GM23248 (cell line): Measurements from ENCODE around the gene PTPRR. TPM values are rescaled to one million over a fixed set of nuclear protein-coding genes. Genes with fewer than 3 reads are reported as not detected.

Experiments
- DNase-seq: peaks from one replicate; pipeline ENCODE4 v3.0.0-alpha.2; 2015
- H2AFZ ChIP-seq: fragments of 200-600 bp; sonication (generic); 2 replicates; pipeline ENCODE4 v1.6.1; 2016; ENCODE audit warnings: antibody characterized with exemption
- H3F3A ChIP-seq: fragments of 200-600 bp; sonication (generic); 2 replicates; pipeline ENCODE4 v1.6.1; 2016; ENCODE audit warnings: mild to moderate bottlenecking, antibody characterized with exemption, mixed run types; ENCODE audit not compliant: insufficient read depth
- H3K27ac ChIP-seq: fragments of 200-600 bp; sonication (generic); 2 replicates; pipeline ENCODE4 v1.5.1; 2016; ENCODE audit warnings: mild to moderate bottlenecking
- H3K27me3 ChIP-seq: fragments of 200-600 bp; sonication (generic); replicated peaks from 2 replicates; pipeline ENCODE4 v1.6.1; 2016; ENCODE audit warnings: mild to moderate bottlenecking; ENCODE audit not compliant: insufficient read depth
- H3K36me3 ChIP-seq: fragments of 200-600 bp; sonication (generic); 2 replicates; pipeline ENCODE4 v1.6.1; 2016; ENCODE audit warnings: low read depth, mild to moderate bottlenecking
- H3K4me1 ChIP-seq: fragments of 200-600 bp; sonication (generic); 2 replicates; pipeline ENCODE4 v1.6.1; 2016; ENCODE audit warnings: mild to moderate bottlenecking; ENCODE audit not compliant: insufficient read depth
- H3K4me2 ChIP-seq: fragments of 200-600 bp; sonication (generic); one replicate; pipeline ENCODE4 v1.6.1; 2016; ENCODE audit warnings: mild to moderate bottlenecking; ENCODE audit not compliant: unreplicated experiment
- H3K4me3 ChIP-seq: fragments of 200-600 bp; sonication (generic); 2 replicates; pipeline ENCODE4 v1.5.1; 2016; ENCODE audit warnings: mild to moderate bottlenecking
- H3K79me2 ChIP-seq: fragments of 200-600 bp; sonication (generic); 2 replicates; pipeline ENCODE4 v1.6.1; 2016; ENCODE audit warnings: mild to moderate bottlenecking; ENCODE audit not compliant: insufficient read depth
- H3K9ac ChIP-seq: fragments of 200-600 bp; sonication (generic); 2 replicates; pipeline ENCODE4 v1.6.1; 2016; ENCODE audit warnings: mild to moderate bottlenecking
- H3K9me2 ChIP-seq: fragments of 200-600 bp; sonication (generic); 2 replicates; pipeline ENCODE4 v1.6.1; 2016; ENCODE audit warnings: mixed run types, mild to moderate bottlenecking, moderate library complexity; ENCODE audit not compliant: insufficient read depth
- H3K9me3 ChIP-seq: fragments of 200-600 bp; sonication (generic); one replicate; pipeline ENCODE4 v1.6.1; 2017; ENCODE audit warnings: low read depth
- H4K20me1 ChIP-seq: fragments of 200-600 bp; sonication (generic); 2 replicates; pipeline ENCODE4 v1.6.0; 2016; ENCODE audit not compliant: insufficient read depth
- EZH2 ChIP-seq: fragments of 200-600 bp; sonication (generic); IDR thresholded peaks from 2 replicates; pipeline ENCODE4 v1.6.1; 2018; ENCODE audit warnings: antibody characterized with exemption, mild to moderate bottlenecking; ENCODE audit not compliant: insufficient read depth, poor library complexity, severe bottlenecking
- EZH2phosphoT487 ChIP-seq: fragments of 200-600 bp; sonication (generic); IDR thresholded peaks from 2 replicates; pipeline ENCODE4 v1.6.1; 2018; ENCODE audit warnings: antibody characterized with exemption, moderate library complexity, mild to moderate bottlenecking, low read depth; ENCODE audit not compliant: insufficient read depth
- WGBS, 2 experiments: methylation state at CpG; one replicate each; pipeline ENCODE4 v1.1.6; 2015 to 2017; ENCODE audit warnings: low lambda C conversion rate in 2 of 2, low coverage in 1 of 2; ENCODE audit errors: missing lambda C conversion rate in 2 of 2; 5-methylcytosine and 5-hydroxymethylcytosine counted together
- in situ Hi-C: fragments of 300-500 bp; cut with MboI; formaldehyde crosslinking; loops from 2 replicates; pipeline ENCODE4 v1.15.0; 2020
- polyA plus RNA-seq: library from polyadenylated mRNA; unstranded; fragments of >200 nt; fragmentation: Nextera tagmentation; extraction: Ambion mirVana; gene quantifications from 2 replicates; pipeline ENCODE4 v1.2.1, GENCODE V29; 2016
- total RNA-seq: library from RNA; depleted of rRNA; stranded (reverse); fragments of >200 nt; shearing (Covaris generic); gene quantifications from 2 replicates; pipeline ENCODE4 v1.2.3, GENCODE V29; 2014

PTPRR gene
- total and polyA plus RNA-seq, 2 experiments from 2014 or later = 1.1 to 1.2 TPM

DNA sequence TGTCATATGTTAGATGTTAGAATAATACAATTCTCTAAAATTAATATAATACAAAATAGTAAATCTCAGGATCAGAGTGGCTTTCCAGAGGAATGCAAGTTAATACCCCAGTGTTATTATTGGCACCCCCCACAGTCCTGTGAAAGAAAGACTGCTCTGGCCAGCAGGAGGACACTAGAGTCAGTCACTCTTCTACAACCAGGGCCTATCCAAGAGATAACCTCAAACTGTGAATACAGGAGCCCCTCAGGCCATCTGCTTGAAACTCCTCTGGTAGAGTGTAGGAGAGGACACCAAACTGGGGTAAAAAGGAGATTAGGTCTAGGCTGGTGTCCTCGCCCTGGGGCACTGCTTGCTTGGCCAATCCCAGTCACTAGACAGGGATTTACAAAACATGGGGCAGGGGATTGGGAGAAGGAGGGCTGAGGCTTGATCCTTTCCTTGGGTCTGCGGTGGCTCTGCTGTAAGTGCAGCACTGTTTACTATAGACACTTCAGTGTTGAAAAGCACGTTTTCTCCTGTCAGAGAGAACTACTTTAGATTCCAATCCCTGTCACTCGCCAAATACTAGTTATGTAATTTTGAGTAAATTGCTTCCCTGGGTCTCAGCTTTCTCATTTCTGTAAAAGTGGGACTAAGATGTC, 44.5 kb upstream of the PTPRR start:
- no peak overlapping the region for H3K4me3 ChIP-seq
- DNase-seq = no peak
- no peak overlapping the region for H3K27ac ChIP-seq
- H3K4me2 ChIP-seq = no peak overlapping the region
- no peaks in the 10 kb centered on the region for H3K9me3 ChIP-seq
- H3K9me2 ChIP-seq = no peaks in the 10 kb centered on the region
- 60 to 63% methylated on average over 4 of the region's 4 CpGs for WGBS, 2 experiments
- no peaks in the 10 kb centered on the region for H4K20me1 ChIP-seq
- in situ Hi-C loops = no loop called here
- TF ChIP-seq EZH2 = no peak
- no peak for TF ChIP-seq EZH2phosphoT487
- H3K9ac ChIP-seq = no peak overlapping the region
- no peaks in the 10 kb centered on the region for H3K4me1 ChIP-seq
- H3K27me3 ChIP-seq = no peaks in the 10 kb centered on the region
- H2AFZ ChIP-seq = no peak overlapping the region
- H3K79me2 ChIP-seq = no peaks in the 10 kb centered on the region
- no peaks in the 10 kb centered on the region for H3F3A ChIP-seq
- no peaks in the 10 kb centered on the region for H3K36me3 ChIP-seq

DNA sequence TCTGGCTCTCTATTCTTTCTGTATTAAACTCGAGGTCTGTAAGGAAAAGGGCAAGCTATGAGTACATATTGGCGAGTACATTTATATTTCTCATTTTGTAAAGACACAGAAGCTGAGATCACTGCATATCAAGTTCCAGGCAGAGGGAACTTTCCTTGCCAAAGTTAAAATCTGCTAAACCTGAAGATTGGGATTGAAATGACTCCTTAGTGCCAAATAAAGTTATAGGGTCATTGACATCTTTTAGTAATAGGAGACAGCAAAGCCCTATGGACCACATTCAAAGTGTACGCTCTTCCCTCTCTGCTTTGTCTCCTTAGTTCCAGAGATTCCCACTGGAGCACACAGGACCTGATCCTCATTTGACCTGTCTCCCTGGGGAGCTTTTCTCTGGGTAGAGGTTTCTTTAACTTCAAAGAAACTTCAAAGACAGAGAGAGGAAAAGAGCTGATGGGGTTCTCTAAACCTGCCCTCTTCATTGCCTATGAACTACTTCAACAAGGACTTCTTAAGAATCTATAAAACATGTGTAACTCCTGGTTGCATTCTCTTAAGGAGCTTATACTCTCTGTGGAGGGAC, 42.6 kb upstream of the PTPRR start:
- no peaks in the 10 kb centered on the region for H3K36me3 ChIP-seq
- H3F3A ChIP-seq = no peaks in the 10 kb centered on the region
- H3K4me2 ChIP-seq = no peak overlapping the region
- H3K4me1 ChIP-seq = no peaks in the 10 kb centered on the region
- H3K27ac ChIP-seq = no peak overlapping the region
- H3K27me3 ChIP-seq = no peaks in the 10 kb centered on the region
- in situ Hi-C loops = no loop called here
- TF ChIP-seq EZH2phosphoT487 (no peak), EZH2 (no peak)
- H3K4me3 ChIP-seq = no peak overlapping the region
- no peaks in the 10 kb centered on the region for H3K9me3 ChIP-seq
- no peaks in the 10 kb centered on the region for H4K20me1 ChIP-seq
- H2AFZ ChIP-seq = no peak overlapping the region
- H3K79me2 ChIP-seq = no peaks in the 10 kb centered on the region
- no peak overlapping the region for H3K9ac ChIP-seq
- no peak for DNase-seq
- no peaks in the 10 kb centered on the region for H3K9me2 ChIP-seq
- 52 to 58% methylated on average over 3 of the region's 3 CpGs for WGBS, 2 experiments

DNA sequence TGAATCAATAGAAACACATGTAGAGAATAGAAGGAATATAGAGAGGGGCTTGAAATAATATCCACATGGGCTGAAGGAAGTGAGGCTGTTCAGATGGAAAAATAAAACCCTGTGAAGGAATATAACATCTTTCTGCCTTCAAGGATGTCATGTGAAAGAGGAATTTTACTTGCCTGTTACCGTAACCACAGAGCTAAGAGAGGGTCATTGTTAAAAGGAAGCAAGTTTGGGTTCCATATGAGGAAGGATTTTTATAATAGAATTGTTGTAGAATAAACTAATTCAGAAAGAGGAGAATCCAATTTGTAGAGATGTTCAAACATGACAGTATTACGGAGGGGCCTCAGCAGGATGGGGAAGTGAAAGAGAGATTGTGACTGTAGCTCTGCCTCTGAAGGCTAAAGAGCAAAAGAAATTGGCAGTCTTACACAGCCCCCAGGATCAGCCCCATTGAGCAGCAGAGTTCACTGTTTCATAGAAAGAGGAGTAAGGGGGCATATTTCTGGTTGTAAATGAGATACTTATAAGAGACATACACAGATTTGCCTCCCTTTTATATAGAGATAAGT, 41.8 kb upstream of the PTPRR start:
- Histone ChIP-seq H3K4me2 (no peak overlapping the region), H3K79me2 (no peaks in the 10 kb centered on the region), H4K20me1 (no peaks in the 10 kb centered on the region), H2AFZ (no peak overlapping the region), H3F3A (no peaks in the 10 kb centered on the region), H3K4me1 (no peaks in the 10 kb centered on the region), H3K9ac (no peak overlapping the region), H3K4me3 (no peak overlapping the region), H3K27me3 (no peaks in the 10 kb centered on the region), H3K36me3 (no peaks in the 10 kb centered on the region), H3K9me2 (no peaks in the 10 kb centered on the region), H3K9me3 (no peaks in the 10 kb centered on the region), H3K27ac (no peak overlapping the region)
- WGBS, 2 experiments = 35 to 38% methylated on average over 2 of the region's 2 CpGs
- no peak for TF ChIP-seq EZH2phosphoT487
- no peak for DNase-seq
- in situ Hi-C loops = no loop called here

DNA sequence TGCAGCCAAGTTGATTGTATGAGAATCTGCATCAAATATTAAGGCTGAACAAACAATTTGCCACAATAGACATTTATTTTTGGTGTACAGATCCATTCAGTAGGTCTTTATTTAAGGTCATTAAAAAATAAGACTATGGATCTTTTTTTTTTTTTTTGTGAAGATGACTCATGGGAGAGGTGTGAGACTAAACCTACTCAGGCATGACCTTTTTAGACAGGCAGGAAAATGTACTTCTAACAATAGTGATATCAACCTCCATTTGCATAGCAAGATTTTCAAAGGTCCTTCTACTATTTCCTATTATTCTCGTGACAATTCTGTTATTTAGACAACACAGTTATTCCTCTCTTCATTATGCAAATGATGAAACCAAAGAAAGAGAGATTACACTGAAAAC, 39.9 kb upstream of the PTPRR start:
- in situ Hi-C loops = no loop called here
- Histone ChIP-seq H2AFZ (no peak overlapping the region), H3K9me3 (no peaks in the 10 kb centered on the region), H3K27ac (no peak overlapping the region), H3K36me3 (no peaks in the 10 kb centered on the region), H3K79me2 (no peaks in the 10 kb centered on the region), H3K9ac (no peak overlapping the region), H3K4me3 (no peak overlapping the region), H4K20me1 (no peaks in the 10 kb centered on the region), H3K4me1 (no peaks in the 10 kb centered on the region), H3K4me2 (no peak overlapping the region), H3K27me3 (no peaks in the 10 kb centered on the region), H3K9me2 (no peaks in the 10 kb centered on the region), H3F3A (no peaks in the 10 kb centered on the region)
- WGBS, 2 experiments = 29 to 35% methylated on average over 1 of the region's 1 CpG
- TF ChIP-seq EZH2phosphoT487 (no peak), EZH2 (no peak)
- DNase-seq = no peak
